GM19468 (cell line): ENCODE results near the gene ENTR1.

Experiments used
- ATAC-seq: cut with Tn5 transposase; IDR thresholded peaks from one replicate; pipeline ENCODE4 v1.9.1; 2021; ENCODE audit warnings: mild to moderate bottlenecking, moderate library complexity, moderate number of reproducible peaks; ENCODE audit not compliant: unreplicated experiment; ENCODE audit errors: extremely low read depth

The ENTR1 gene

GRCh38 chr9:136380381-136380780 lies 30.0 kb downstream of the ENTR1 start:
- ATAC-seq: no peak

GRCh38 chr9:136379891-136380290 lies 30.5 kb downstream of the ENTR1 start:
- no peak for ATAC-seq

GRCh38 chr9:136379401-136379800 lies 31.0 kb downstream of the ENTR1 start:
- ATAC-seq: no peak

GRCh38 chr9:136379003-136379287 lies 31.5 kb downstream of the ENTR1 start:
- no peak for ATAC-seq

- ATAC-seq: no peak
These were observed 32.0 kb downstream of the ENTR1 start for GRCh38 chr9:136378170-136379002.

GRCh38 chr9:136377341-136378169 lies 32.9 kb downstream of the ENTR1 start:
- ATAC-seq: no peak

- no peak for ATAC-seq
These were observed 34.0 kb downstream of the ENTR1 start for GRCh38 chr9:136376457-136376856.

GRCh38 chr9:136375096-136375495 lies 35.3 kb downstream of the ENTR1 start:
- no peak for ATAC-seq

- no peak for ATAC-seq
These were observed 36.2 kb downstream of the ENTR1 start for GRCh38 chr9:136374183-136374575.

GRCh38 chr9:136373300-136374182 lies 36.9 kb downstream of the ENTR1 start, which contains the start of gene CARD9:
Gene CARD9, minus strand, starts transcription at chr9:136373669. Its CDS starts 1,591 bp downstream, at chr9:136372078.
- no peak for ATAC-seq

- ATAC-seq: no peak
These were observed 37.7 kb downstream of the ENTR1 start for GRCh38 chr9:136372561-136373299.

- ATAC-seq: no peak
These were observed 38.4 kb downstream of the ENTR1 start for GRCh38 chr9:136372006-136372405.

GRCh38 chr9:136371533-136371880 lies 38.9 kb downstream of the ENTR1 start:
- ATAC-seq: no peak

- no peak for ATAC-seq
These were observed 39.5 kb downstream of the ENTR1 start for GRCh38 chr9:136370687-136371532.

- no peak for ATAC-seq
These were observed 40.4 kb downstream of the ENTR1 start for GRCh38 chr9:136370037-136370436.

GRCh38 chr9:136368190-136368589 lies 42.2 kb downstream of the ENTR1 start:
- ATAC-seq: no peak

GRCh38 chr9:136367296-136368145 lies 42.9 kb downstream of the ENTR1 start:
- ATAC-seq: no peak

GRCh38 chr9:136366826-136367225 lies 43.6 kb downstream of the ENTR1 start:
- no peak for ATAC-seq
